ENCODE results near the gene LRRC59.

The LRRC59 gene

DNA sequence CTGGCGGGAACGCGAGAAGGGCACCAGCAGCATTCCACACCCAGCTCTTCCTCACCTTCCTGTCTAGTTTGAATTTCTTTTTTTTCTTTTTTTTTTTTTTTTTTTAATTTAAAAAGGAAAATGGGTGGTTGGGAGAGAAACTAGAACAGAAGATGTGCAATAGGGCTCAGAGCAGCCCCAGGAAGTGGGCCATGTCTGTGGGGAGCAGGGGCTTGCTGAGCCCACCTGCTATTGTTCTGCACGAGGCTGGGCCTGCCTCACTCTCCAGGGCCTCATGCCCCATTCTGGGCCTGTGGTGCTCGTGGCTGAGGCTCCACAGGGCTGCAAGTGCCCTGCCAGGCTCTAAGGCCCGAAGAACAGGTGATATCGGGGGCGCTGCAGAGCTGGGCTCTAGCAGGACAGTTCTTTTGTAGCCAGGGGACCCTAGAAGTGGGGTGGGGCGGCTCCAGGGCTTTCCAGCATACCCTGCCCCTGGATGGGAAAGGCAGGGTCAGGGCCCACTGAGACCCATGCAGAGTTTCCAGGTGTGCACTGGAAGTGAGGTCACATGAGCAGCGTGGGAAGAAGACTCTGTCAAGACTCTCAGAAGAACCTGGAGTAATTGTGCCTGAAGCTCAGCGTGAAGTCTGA lies 36.7 kb downstream of the LRRC59 start:
- no peak for DNase-seq

DNA sequence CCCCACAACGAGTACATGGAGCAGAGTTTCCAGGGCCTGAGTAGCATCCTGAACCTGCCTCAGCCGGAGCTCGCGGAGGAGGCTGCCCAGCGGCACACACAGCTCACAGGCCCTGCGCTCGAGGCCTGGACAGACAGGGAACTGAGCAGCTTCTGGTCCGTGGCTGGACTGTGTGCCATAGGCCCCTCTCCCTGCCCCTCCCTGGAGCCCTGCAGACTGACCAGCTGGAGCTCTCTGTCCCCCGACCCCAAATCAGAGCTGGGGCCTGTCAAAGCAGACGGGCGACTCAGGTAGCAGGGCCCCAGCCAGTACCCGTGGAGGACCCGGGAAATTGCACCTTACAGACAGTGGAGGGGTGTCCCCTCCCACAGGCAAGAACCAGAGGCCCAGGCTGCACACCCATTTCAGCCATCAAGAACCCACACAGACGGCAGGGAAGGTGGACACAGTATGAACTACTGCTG lies 37.3 kb downstream of the LRRC59 start:
- no peak for DNase-seq

DNA sequence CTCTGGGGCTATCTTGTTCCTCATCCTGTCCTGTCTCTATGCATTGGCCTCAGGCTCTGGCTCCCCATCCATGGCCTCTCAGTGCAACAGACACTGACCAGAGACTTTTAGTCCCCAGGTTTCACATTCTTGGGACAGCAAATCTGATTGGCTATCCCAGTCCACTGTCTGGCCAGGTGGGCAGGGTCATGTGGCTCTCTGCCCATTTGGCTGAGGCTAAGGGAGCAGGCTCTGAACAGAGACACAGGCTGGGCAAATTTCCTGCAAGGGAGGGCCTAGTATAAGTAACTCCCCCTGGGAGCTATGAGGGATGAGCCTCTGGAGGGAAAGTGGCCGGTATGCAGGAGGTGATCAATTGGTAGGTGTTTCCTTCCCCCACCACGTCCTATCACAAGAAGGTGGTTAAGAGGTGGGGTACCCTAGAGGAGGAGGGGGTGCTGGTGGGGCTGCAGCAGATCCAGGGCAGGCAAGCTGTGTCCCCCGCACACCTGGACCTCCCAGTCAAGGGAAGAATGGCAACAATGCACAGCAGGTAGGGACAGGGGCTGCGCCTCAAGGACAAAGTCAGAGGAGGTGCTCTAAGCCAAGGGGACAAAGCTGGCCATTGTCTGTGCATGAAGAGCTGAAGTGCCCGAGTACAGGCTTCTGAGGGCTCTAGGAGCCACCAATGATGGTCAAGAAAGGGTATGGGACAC lies 38.2 kb downstream of the LRRC59 start:
- DNase-seq = no peak

DNA sequence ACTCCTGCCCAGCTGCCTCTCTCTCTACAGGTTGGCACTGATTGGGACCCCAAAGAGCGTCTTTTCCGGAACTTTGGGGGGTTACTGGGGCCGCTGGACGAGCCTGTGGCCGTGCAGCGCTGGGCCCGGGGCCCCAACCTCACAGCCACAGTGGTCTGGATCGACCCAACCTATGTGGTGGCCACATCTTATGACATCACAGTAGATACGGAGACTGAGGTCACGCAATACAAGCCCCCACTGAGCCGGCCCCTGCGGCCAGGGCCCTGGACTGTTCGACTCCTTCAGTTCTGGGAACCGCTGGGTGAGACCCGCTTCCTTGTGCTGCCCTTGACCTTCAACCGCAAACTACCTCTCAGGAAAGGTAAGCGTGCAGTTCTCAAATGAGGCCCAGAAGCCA lies 39.1 kb downstream of the LRRC59 start:
- DNase-seq = no peak

DNA sequence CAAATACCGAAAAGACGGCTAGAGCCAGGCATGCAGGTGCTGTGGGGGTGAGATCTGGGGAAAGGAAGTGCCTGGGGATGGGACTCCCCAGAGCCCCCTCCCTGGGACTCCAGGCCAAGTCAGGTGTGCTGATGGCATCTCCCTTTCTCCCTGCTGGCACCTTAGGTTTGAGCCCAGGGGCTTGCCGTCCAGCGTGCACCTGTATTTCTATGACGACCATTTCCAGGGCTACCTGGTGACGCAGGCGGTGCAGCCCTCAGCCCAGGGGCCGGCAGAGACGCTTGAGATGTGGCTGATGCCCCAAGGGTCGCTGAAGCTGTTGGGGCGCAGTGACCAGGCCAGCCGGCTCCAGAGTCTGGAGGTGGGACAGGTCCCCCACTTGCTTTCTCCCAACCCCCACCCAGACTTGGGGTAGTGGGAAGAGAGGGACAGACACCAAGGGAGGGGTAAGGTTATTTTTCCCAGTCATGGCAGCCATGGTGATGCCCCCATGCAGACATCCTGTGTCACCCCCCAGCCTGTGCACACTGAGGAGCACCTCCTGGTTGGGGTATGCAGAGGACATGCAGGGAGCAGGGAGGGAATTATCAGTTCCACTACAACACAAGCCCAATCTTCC lies 40.3 kb downstream of the LRRC59 start:
- no peak for DNase-seq

DNA sequence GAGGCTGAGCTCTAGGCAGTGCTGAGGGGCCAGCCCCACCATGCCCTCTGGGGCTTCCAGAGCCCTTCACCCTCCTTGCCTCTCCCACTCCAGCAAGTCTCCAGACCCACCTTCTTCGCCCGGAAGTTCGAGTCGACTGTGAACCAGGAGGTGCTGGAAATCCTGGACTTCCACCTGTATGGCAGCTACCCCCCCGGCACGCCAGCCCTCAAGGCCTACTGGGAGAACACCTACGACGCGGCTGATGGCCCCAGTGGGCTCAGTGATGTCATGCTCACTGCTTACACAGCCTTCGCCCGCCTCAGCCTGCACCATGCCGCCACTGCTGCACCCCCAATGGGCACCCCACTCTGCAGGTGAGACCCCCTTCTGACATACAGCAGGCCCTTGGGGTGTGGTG lies 40.9 kb downstream of the LRRC59 start:
- no peak for DNase-seq

DNA sequence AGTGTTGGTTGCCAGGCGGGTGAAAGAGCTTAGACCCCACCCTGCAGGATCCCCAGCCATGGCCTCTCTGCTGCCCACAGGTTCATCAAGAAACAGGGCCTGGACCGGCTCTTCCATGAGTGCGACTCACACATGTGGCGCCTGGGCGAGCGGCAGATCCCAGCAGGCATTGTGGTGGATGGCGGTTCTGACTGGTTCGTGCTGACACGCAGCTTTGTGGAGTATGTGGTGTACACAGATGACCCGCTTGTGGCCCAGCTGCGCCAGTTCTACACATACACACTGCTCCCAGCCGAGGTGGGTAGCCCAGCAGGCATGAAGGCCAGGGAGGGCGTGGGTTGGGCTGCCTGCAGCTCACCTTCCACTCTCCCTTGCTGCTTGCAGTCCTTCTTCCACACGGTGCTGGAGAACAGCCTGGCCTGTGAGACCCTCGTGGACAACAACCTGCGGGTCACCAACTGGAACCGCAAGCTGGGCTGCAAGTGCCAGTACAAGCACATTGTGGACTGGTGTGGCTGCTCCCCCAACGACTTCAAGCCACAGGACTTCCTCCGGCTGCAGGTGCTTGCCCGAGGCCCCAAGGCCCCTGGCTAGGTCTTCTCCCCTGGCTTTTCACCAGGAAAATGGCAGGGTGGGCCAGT lies 41.5 kb downstream of the LRRC59 start:
- DNase-seq = no peak

DNA sequence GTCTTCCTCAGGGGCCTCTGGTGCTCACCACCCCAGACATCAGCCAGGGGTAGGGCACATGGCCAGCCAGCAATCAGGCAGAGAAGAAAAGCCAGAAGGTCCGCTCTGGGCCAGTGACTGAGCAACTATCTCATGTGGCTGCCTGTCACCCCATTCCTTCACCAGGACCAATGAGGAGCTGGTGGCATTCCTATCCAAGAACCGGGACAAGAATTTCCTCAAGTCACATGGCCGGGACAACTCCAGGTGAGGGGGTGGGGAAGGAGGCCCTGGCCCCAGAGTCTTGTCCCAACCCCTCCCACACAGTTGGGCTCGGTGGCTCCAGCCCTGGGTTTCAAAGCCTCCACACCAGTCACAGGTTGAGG lies 42.0 kb downstream of the LRRC59 start:
- DNase-seq = no peak

DNA sequence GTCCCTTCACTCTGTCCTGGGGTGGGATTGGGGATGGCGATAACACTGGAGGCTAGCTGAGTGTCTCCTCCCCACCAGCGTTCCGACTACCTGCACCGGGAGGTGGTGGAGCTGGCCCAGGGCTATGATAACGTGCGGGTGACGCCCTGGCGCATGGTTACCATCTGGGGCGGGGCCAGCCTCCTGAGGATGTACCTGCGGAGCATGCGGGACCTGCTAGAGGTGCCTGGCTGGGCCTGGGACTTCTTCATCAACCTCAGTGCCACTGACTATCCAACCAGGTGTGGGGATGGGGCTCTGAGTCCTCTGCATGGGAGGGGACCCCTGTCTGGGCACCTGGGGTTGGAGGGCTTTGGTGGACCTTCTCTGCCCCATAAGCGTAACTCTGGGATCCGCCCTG lies 42.5 kb downstream of the LRRC59 start:
- DNase-seq = no peak

DNA sequence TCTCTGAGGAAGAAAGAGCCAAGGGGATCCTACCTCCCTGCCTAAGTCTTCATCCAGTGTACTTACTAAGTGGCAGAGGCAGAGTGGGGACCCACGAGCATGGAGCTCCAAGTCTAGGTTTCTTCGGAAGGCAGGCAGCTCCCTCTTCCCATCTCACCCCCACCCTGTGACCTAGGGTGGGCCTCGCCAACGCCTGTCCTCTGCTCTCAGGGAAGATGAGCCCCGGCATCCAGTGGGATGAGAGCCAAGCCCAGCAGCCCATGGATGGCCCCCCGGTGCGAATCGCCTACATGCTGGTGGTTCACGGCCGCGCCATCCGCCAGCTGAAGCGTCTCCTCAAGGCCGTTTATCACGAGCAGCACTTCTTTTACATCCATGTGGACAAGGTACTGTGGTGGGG lies 43.1 kb downstream of the LRRC59 start:
- no peak for DNase-seq

DNA sequence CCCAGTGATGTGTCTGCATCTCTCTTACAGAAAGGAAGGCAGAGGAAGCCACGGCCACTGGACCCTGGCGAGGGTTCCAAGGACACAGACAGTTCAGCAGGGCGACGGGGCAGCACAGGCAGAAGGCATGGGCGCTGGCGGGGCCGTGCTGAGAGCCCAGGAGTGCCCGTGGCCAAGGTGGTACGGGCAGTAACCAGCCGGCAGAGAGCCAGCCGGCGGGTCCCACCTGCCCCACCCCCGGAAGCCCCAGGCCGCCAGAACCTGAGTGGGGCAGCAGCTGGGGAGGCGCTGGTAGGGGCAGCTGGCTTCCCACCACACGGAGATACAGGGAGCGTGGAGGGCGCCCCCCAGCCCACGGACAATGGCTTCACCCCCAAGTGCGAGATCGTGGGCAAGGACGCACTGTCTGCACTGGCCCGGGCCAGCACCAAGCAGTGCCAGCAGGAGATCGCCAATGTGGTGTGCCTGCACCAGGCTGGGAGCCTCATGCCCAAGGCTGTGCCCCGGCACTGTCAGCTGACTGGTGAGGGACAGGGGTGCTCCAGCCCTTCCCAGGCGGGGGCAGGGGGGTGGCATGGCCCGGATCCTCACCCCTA lies 43.6 kb downstream of the LRRC59 start:
- no peak for DNase-seq

DNA sequence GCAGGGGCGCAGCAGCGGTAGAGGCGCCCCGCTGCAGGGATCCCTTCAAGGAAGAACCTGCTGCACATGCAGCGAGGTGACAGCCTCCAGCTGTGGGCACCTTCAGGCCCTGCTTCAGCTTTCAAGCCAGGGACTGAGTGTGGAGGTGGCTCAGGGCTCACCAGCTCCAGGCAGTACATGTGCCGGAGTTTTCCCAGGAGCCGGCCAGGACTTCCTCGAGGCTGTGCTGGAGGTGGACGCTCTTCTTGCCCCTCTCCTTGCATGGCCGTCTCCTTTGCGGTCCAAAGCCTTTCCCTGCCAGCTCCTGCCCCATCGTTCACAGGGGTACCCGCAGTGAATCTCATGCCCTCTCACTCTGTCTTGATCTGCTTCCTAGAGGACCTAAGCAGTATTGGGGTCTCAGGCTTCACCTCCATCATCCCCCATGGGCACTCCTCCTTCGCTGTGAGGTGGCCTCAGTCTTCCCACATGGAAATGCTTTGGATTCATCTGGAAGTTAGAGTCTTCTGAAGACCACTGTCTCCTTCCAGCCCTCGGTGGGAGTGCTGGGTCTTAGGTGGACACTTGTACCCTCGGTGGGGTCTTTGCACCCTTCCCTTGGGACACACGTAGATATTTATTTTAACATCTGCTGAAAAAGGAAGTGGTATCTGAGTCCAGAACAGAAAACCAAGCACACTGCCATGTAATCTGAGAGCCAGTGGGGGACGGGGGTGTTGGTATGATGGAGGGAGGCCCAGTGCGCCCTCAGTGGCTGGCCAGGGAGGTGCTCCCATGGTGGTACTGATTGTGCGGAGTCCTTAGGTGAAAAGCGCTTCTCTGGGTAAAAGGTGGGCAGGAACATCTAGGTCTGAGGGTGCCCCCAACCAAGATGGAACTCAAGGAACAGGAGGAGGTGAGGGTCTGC lies 44.4 kb downstream of the LRRC59 start:
- DNase-seq = no peak

DNA sequence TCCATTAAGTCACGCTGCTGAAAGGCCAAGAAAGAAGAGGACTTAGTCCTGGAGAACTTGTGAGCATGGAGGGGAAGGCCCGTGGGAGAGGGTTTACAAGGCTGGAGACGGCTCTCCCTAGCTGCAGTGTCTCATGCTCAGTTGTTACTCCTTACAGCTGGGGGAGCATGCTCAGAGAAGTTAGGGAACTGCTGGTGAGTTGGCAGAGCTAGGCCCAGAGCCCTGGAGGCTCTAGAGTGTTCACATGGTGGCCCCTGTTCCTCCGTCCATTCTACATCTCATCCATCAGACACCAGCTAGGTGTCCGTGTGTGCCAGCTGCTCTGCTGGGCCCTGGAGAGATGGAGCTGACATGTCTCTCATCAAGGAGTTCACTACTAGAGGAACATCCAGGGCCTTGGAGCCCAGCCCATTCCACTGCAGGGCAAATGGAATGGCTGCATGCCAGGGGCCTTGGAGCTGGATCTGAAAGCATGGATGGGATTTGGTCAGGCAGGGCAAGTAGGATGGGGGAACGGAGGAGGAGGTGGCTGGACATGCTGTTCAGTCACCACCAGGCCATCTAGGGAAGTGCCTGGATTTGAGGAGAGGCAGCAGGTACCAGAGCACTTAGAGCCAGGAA lies 45.1 kb downstream of the LRRC59 start:
- no peak for DNase-seq

DNA sequence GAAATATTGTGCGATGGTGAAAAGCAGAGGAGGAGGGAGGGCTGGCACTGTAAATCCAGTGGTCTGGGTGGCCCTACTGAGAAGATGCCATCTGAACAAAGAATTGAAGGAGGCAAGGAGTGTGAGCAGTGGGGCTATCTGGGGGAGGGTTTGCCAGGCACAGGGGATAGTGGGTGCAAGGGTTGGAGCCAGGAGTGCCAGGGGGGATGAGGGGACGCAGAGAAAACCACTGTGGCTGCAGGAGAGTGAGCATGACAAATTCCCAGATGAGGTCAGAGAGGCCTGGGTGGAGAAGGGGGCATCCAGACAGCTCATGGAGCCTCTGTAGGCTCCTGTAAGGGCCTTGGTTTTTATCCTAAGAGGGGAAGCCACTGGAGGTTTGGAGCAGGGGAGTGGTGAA lies 46.6 kb downstream of the LRRC59 start:
- no peak for DNase-seq

DNA sequence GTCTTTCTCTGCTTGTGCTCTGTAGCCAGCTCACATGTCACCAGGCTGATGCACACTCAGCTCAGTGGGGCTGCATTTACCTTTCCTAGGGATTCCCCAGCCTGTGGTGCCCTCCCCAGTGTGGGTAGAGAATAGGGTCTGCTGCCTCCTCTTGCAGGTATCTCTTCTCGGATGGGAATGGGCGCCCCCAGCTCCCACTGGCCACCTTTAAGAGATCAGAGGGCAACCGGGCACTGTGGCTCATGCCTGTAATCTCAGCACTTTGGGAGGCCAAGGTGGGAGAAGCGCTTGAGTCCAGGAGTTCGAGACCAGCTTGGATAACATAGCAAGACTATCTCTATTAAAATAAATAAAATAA lies 48.1 kb downstream of the LRRC59 start:
- no peak for DNase-seq

DNA sequence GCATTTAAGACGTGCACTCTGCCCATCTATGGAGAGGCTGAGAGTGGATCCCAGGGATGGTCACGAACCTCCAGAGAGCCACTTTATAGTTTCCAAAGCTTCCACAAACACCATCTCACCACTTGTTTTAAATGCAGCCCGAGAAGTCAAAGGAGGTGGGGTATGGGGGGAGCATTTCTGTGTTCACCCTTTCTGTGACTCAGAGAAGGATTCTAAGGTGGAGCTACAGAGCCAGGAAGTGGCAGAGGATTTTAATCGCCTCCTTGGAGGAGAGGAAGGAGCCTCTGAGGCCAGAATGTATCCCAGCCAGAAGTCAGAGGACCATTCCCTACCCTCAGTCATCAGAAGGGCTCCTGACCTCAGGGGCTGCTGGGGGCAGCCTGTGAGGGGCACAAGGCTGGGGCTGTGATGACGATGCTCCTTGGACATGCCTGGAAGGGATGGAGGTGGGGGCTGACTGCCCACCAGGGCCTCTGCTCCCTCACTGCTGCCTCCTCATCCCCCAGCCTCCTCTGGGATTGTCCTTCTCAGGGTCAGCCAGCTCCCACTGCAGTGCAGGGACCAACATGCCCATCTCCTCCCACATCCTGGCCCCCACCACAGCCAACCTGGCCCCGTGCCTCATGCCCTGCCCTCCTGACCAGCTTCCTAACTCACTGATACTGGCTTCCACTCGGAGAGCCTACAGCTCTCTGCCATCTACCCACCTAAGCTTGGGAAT lies 48.6 kb downstream of the LRRC59 start:
- DNase-seq = no peak

DNA sequence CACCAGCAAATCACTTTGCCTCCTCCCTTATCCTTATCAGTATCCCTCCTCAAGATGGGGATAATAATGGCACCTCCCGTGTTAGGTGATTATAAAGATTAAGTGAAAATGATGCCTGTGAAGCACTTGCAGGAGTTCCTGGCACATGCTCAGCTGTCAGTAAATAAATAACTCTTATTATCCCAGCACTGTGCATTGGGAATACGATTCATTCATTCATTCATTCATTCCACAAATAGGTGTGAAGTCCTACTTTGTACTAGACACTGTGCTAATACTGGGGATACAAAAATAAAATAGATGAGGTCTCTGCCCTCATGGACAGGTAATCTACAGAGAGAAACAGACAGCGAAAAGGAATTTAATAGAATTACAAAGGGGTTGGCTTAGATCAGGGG lies 49.4 kb downstream of the LRRC59 start:
- DNase-seq = no peak

DNA sequence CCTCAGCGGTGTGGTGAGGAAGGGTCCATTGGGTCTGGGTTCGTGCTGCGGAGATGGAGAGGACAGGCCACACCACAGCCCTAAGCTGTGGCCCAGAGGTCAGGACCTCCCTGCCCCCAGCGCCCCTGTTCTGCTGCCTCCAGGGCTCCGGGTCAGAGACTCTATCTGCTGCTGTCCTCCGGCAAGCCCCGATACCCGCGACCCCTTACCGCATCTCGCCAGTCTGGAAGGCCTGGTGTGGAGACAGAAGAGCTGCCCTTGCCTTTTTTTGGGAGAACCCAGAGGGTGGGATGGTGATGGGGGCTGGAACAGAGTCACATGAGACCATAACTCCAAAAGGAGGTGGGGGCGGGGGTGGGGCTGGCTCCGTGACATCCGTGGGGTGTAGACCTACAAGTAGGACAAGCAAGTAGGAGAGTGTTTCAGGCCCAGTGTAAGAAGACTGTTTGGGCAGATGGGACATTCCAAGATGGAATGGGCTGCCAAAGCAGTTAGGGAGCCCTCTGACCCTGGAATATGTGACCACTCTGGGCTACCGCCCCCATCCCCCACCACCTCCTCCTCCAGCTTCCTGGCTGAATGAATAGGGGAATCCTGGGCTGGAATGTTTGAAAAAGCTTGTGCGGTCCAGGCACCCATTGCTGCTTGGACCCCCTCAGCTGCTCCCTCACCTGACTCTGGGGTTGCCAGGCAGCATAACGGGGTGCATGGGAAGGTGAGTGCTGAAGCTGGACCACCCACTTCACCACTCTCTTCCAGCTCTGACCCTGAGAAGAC lies 50.0 kb downstream of the LRRC59 start:
- DNase-seq = no peak

DNA sequence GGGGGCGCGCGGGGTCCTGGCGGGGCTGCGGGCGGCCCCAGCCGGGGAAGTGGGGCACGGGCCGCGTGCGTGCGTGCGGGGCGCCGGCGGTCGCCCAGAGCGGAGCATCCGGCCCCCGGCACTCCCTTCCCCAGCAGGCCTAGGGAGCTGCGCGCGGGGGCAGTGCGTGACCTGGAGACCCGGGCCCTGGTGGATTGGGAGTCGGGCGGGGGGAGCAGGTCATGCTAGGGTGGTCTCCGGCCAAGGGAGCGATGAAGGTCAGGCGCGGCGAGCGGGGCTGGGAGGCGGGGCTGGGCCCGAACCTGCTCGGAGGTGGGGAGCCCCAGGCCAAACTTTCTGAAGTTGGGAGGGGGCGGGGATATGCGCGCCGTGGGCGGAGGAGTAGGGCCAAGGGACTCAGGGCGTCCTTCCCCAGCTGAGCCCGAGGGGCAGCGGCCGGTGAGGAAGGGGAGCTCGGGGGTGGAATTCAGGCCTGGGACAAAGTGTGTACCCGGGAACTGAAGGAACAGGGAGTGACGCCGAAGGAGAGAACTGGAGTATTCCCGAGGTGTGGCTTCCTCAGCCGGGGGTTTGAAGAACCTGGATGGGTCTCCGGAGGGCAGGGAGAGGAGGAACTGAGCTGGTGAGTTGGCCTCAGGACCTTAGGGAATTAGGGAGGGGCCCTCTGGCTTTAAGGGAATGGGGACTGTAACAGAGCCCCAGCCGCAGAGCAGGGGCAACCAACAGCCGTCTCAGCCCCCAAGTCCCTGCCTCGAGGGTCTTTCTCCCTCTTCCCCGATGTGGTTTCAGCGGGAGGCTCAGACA lies 50.8 kb downstream of the LRRC59 start:
- DNase-seq = peak; percentile 49

Data from stimulated activated CD4-positive, alpha-beta T cell treated with anti-CD3 and anti-CD28 coated beads, Interleukin-1b, Interleukin-23, amount 100 ng/mL, for 48 hours (primary cell).